Neural crest cell (in vitro differentiated cells): ENCODE results near the gene PDZRN4. TPM values are rescaled to one million over a fixed set of nuclear protein-coding genes. Genes with fewer than 3 reads are reported as not detected.
A peak's percentile ranks its signal among the peaks of the same experiment; 100 is the strongest.

Source experiments
- DNase-seq: peaks from one replicate; pipeline ENCODE4 v3.0.0; 2021; ENCODE audit warnings: low read depth, mixed read lengths, low spot score
- H3K27ac Mint-ChIP-seq: one replicate; pipeline ENCODE4 v1.8.0; 2021; ENCODE audit warnings: mild to moderate bottlenecking, mixed read lengths; ENCODE audit not compliant: unreplicated experiment
- H3K27me3 Mint-ChIP-seq: 2 replicates; pipeline ENCODE4 v1.8.0; 2021; ENCODE audit warnings: low read depth, mild to moderate bottlenecking, mixed read lengths
- H3K36me3 Mint-ChIP-seq: 2 replicates; pipeline ENCODE4 v1.8.0; 2021; ENCODE audit warnings: low read depth, mild to moderate bottlenecking, mixed read lengths
- H3K4me1 Mint-ChIP-seq: 2 replicates; pipeline ENCODE4 v1.8.0; 2021; ENCODE audit warnings: mixed read lengths
- H3K4me3 Mint-ChIP-seq: one replicate; pipeline ENCODE4 v1.8.0; 2021; ENCODE audit warnings: mild to moderate bottlenecking, mixed read lengths
- H3K9me3 Mint-ChIP-seq: 2 replicates; pipeline ENCODE4 v1.8.0; 2021; ENCODE audit warnings: mixed read lengths
- CTCF ChIP-seq: fragments of 200-600 bp; sonication (generic); conservative IDR thresholded peaks from 2 replicates; pipeline ENCODE4 v1.5.0; 2021; ENCODE audit warnings: antibody characterized with exemption, mild to moderate bottlenecking
- total RNA-seq: library from RNA; stranded (reverse); gene quantifications from 2 replicates; pipeline ENCODE4 v1.2.1, GENCODE V29; 2021

PDZRN4 gene
- total RNA-seq, 1 donor from 2014 or later, result 2.5 TPM

- Mint-ChIP-seq H3K36me3 (peaks cover 28% of the 10 kb centered on the region), H3K4me1 (peaks cover 28% of the 10 kb centered on the region), H3K9me3 (peaks cover 21% of the 10 kb centered on the region), H3K4me3 (no peak overlapping the region), H3K27ac (no peak overlapping the region), H3K27me3 (no peaks in the 10 kb centered on the region)
- DNase-seq, result no peak
- TF ChIP-seq CTCF, result no peak
Observed at GRCh38 chr12:41339784-41340183, 151.7 kb downstream of the PDZRN4 start.

GRCh38 chr12:41344776-41345470 is 156.8 kb downstream of the PDZRN4 start:
- peaks cover 8% of the 10 kb centered on the region for H3K9me3 Mint-ChIP-seq
- DNase-seq, result no peak
- H3K27me3 Mint-ChIP-seq, result no peaks in the 10 kb centered on the region
- TF ChIP-seq CTCF, result no peak
- H3K27ac Mint-ChIP-seq, result peak overlapping the region; percentile 91
- peaks cover 7% of the 10 kb centered on the region for H3K36me3 Mint-ChIP-seq
- peak overlapping the region; percentile 42 for H3K4me3 Mint-ChIP-seq
- H3K4me1 Mint-ChIP-seq, result peaks cover 20% of the 10 kb centered on the region

GRCh38 chr12:41348198-41348597 is 160.1 kb downstream of the PDZRN4 start:
- peaks cover 19% of the 10 kb centered on the region for H3K4me1 Mint-ChIP-seq
- H3K9me3 Mint-ChIP-seq, result peaks cover 4% of the 10 kb centered on the region
- no peaks in the 10 kb centered on the region for H3K27me3 Mint-ChIP-seq
- H3K4me3 Mint-ChIP-seq, result no peak overlapping the region
- DNase-seq, result no peak
- no peak for TF ChIP-seq CTCF
- H3K36me3 Mint-ChIP-seq, result peaks cover 5% of the 10 kb centered on the region
- H3K27ac Mint-ChIP-seq, result no peak overlapping the region

- Mint-ChIP-seq H3K4me1 (no peaks in the 10 kb centered on the region), H3K27ac (no peak overlapping the region), H3K27me3 (no peaks in the 10 kb centered on the region), H3K9me3 (peaks cover 9% of the 10 kb centered on the region), H3K4me3 (no peak overlapping the region), H3K36me3 (peaks cover 3% of the 10 kb centered on the region)
- TF ChIP-seq CTCF, result no peak
- no peak for DNase-seq
Observed at GRCh38 chr12:41356181-41356580, 168.1 kb downstream of the PDZRN4 start.

- Mint-ChIP-seq H3K4me3 (no peak overlapping the region), H3K4me1 (peaks cover 21% of the 10 kb centered on the region), H3K9me3 (peaks cover 7% of the 10 kb centered on the region), H3K27me3 (no peaks in the 10 kb centered on the region), H3K27ac (no peak overlapping the region), H3K36me3 (no peaks in the 10 kb centered on the region)
- DNase-seq, result no peak
- TF ChIP-seq CTCF, result no peak
Observed at GRCh38 chr12:41361738-41362137, 173.6 kb downstream of the PDZRN4 start.
